ENCODE results near the gene RGS19.

RGS19 gene

DNA sequence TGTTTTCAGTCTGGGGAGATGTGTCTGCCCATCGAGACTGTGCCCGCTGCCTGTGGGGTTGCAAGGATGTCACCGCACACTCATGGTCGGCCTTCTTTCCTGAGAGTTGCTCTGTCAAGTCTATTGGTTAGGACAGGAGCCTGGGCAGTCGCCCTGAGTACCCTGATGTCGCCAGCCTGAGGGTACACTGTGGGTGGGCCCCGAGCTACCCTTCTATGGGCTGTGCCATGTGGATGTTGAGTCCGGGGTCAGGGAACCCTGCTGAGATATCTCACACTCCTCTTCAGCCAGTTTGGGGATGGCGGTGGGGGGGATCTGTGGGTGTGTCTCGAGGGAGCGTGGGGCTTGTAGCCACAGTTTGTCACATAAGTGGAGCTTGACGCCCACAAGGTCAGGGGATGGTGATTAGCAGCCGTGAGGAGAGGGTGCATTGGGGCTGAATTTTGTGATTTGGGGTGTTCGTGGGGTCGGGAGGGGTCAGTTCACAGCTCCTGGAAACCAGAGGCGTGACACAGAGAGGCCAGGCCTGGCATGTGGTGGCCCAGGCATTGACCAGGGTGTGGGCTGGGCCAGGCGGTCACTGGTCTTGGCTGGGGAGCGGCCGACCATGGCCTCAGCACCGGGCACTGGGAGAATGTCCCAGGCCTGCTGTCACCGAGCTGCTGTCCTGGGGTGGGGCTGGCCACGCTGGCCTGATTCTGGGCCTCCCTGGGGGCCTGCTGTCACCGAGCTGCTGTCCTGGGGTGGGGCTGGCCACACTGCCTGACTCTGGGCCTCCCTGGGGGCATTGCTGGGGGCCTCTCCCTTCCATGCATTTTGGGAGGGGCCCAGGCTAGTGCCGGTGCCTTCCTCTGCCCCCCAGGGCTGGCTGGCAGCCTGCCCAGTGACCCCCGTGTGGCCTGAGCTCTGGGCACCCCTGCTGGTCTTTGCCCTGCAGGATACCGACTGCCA lies 29.7 kb upstream of the RGS19 start:
- H3K4me3 ChIP-seq (ENCODE audit: low read depth, low read length): no peak overlapping the region
- DNase-seq (ENCODE audit: low read depth, low spot score): no peak
- TF ChIP-seq, protein P1, sequence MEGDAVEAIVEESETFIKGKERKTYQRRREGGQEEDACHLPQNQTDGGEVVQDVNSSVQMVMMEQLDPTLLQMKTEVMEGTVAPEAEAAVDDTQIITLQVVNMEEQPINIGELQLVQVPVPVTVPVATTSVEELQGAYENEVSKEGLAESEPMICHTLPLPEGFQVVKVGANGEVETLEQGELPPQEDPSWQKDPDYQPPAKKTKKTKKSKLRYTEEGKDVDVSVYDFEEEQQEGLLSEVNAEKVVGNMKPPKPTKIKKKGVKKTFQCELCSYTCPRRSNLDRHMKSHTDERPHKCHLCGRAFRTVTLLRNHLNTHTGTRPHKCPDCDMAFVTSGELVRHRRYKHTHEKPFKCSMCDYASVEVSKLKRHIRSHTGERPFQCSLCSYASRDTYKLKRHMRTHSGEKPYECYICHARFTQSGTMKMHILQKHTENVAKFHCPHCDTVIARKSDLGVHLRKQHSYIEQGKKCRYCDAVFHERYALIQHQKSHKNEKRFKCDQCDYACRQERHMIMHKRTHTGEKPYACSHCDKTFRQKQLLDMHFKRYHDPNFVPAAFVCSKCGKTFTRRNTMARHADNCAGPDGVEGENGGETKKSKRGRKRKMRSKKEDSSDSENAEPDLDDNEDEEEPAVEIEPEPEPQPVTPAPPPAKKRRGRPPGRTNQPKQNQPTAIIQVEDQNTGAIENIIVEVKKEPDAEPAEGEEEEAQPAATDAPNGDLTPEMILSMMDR (IDR thresholded peaks at IDR 0.05; ENCODE audit: insufficient read depth, low read length, missing control alignments): no peak
- ChIA-PET CTCF (interaction anchor here (6.6 kb wide), 1 partner anchor 12 kb away, joined by 52 read pairs; no protein-coding TSS in a partner anchor), POLR2A (no interaction called here)

DNA sequence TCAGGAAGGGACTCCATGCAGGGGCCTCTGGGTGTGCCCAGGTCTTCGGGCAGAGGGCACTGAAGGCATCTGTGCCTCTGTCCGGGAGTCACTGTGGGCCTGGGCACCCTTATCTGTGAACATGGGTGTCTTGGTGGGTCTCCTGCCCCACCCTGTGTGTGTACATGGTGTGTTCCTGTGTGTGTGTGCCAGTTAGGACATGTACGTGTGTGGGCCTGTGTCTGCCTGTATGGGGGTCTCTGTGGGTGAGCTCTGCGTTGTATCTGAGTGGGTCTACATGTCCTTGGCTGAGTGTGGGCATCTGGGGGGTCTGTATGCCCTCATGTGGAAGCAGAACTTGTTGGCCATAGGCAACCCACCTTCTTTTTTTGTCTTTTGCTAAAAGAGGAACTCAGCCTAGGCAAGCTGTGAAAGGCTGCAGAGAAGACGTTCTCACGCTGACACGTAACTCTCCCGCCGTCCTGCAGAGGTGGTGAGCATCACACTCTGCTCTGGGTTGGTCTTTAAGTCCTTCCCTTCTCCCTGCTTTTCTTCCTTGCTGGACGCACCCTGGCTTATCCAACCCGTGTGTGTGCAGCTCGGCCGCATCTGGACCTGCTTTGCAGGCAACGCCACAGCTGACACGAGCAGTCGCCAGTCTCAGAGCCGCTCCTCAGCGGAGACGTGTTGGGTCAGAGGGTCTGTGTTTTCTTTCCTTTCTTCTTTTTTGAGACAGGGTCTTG lies 28.6 kb upstream of the RGS19 start:
- TF ChIP-seq, protein P1 (IDR thresholded peaks at IDR 0.05; ENCODE audit: insufficient read depth, low read length, missing control alignments): no peak
- H3K4me3 ChIP-seq (ENCODE audit: low read depth, low read length): no peak overlapping the region
- DNase-seq (ENCODE audit: low read depth, low spot score): no peak
- POLR2A ChIA-PET: no interaction called here
- CTCF ChIA-PET: interaction anchor here (0.7 to 6.6 kb wide), 2 partner anchors 13 to 23 kb away, joined by 3 to 52 read pairs; partner anchors contain the start of gene LKAAEAR1

DNA sequence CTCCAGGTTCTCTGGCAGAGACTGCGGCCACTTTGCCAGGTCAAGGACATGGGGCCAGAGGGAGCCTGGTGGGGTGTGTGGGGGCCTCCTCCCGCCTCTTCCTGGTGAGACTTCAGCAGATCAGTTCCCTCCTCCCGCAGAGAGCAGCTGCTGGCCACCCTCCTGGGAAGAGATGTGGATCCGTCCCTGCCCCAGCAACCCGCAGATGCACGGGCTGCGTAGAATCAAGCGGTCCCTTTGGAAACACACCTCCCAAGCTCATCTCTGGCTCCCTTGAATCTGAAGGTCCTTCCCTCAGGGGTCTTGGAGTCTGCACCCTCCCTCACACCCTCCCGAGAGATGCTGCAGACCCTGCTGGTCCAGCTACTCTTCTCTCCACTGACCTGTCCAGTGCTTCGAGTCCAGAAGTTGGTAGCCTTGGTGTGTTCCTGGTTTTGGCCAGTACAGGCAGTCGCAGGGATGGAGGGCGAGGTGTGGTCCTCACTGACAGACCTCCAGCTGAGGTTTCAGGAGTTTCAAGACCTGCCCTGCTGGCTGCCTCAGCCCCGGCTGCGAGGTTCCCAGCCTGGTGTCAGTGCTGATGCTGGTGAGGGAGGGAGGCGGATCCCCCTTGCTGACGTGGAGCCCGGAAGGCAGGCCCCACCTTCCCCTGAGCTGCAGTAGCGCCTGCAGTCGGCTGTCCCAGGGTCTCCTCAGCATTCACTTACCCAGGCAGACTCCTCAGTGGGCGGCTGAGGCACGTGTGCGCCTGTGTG lies 27.8 kb upstream of the RGS19 start, which contains the start of gene NPBWR2:
TSS of gene NPBWR2 (minus strand) at position 585 of the 755 bp plus-strand sequence. CDS start 734 bp downstream, outside the sequence.
- POLR2A ChIA-PET: no interaction called here
- CTCF ChIA-PET: interaction anchor here (0.7 to 6.6 kb wide), 2 partner anchors 14 to 23 kb away, joined by 3 to 52 read pairs; partner anchors contain the start of gene LKAAEAR1
- TF ChIP-seq, protein P1 (IDR thresholded peaks at IDR 0.05; ENCODE audit: insufficient read depth, low read length, missing control alignments): no peak
- H3K4me3 ChIP-seq (ENCODE audit: low read depth, low read length): no peak within 1 kb of the TSS
- no peak for DNase-seq (ENCODE audit: low read depth, low spot score)

DNA sequence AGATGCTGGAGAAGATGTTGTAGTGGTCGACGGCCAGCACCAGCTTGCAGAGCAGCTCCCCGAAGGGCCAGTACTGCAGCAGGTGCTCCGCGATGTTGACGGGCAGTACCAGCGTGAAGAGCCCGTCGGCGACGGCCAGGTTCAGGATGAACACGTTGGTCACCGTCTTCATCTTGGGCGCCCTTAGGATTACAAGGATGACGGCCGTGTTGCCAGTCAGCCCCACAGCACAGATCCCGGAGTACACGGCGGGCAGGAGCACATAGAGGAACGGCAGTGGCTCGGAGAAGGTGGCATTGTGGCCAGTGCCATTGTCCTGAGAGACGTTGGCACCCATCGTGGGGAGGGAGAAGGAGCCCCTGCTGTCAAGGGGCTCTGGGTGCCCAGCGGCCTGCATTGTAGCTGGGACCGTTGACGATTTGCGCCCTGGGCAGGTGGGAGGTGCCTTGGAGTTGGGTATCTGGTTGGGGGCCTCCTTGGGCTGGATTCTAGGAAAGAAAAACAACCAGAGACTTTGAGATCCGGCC lies 27.2 kb upstream of the RGS19 start:
- no peak for DNase-seq (ENCODE audit: low read depth, low spot score)
- POLR2A ChIA-PET: no interaction called here
- no peak overlapping the region for H3K4me3 ChIP-seq (ENCODE audit: low read depth, low read length)
- TF ChIP-seq, protein P1 (IDR thresholded peaks at IDR 0.05; ENCODE audit: insufficient read depth, low read length, missing control alignments): no peak
- CTCF ChIA-PET: interaction anchor here (6.6 kb wide), 1 partner anchor 15 kb away, joined by 52 read pairs; no protein-coding TSS in a partner anchor

DNA sequence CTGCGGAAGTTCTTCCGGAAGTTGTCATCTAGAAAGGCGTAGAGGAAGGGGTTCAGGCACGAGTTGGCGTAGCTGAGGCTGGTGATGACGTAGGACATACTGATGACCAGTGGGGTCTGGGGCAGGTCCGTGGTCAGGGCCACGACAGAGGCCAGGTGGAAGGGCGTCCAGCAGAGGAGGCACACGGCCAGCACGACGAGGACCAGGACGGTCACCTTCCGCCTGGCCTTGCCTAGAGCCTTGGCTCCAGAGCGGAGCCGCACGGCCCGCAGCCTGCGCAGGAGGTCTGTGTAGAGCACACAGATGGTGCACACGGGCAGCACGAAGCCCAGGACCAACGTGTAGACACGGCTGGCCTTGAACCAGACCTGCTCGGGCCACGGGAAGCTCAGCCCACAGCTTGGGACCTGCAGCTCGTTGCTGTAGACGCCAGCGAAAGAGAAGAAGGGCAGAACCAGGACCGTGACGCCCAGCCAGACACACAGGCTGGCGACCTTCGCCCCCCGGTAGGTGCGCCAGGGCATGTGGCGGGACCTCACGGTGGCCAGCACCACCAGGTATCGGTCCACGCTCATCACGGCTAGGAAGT lies 26.6 kb upstream of the RGS19 start:
- ChIA-PET CTCF (interaction anchor here (6.6 kb wide), 1 partner anchor 15 kb away, joined by 52 read pairs; no protein-coding TSS in a partner anchor), POLR2A (no interaction called here)
- no peak overlapping the region for H3K4me3 ChIP-seq (ENCODE audit: low read depth, low read length)
- DNase-seq (ENCODE audit: low read depth, low spot score): no peak
- TF ChIP-seq, protein P1 (IDR thresholded peaks at IDR 0.05; ENCODE audit: insufficient read depth, low read length, missing control alignments): no peak

Measured in AG04449 (cell line).